Esophagus muscularis mucosa (tissue), 3 donors: ENCODE results near the gene ATXN10.

Experiments
- CTCF ChIP-seq, 3 experiments: fragments of 200-600 bp in 2 of 3; fragments of 450-650 bp in 1 of 3; sonication (generic) in 2 of 3; IDR thresholded peaks; one replicate each; pipeline ENCODE4 v1.5.1; 2017 to 2019; ENCODE audit warnings: antibody characterized with exemption in 3 of 3, mild to moderate bottlenecking in 2 of 3, moderate library complexity in 1 of 3
- POLR2AphosphoS5 ChIP-seq, 2 donors: sonication (generic); formaldehyde crosslinking; IDR thresholded peaks; one replicate each; pipeline ENCODE4 v1.6.1; 2017; ENCODE audit warnings: antibody characterized with exemption in 2 of 2

- TF ChIP-seq POLR2AphosphoS5 (IDR thresholded peaks at IDR 0.05) (no peak), CTCF (IDR thresholded peaks at IDR 0.05) (no peak)
Measured at GRCh38 chr22:45888221-45889092, 216.8 kb downstream of the ATXN10 start.
